Epithelial cell of esophagus (primary cell): ENCODE results near the gene TMEM101.
"Not testable (repeated sequence)": the region's sequence is repeated elsewhere in the genome, so short reads cannot be mapped to it uniquely, and the experiment has no call there.

ENCODE experiments used
- DNase-seq: peaks from one replicate; pipeline ENCODE4 v3.0.0; 2010; ENCODE audit warnings: low read depth
- H3K4me3 ChIP-seq: 2 replicates; pipeline ENCODE4 v1.5.1; 2011; ENCODE audit warnings: mild to moderate bottlenecking, low read length, control low read depth
- TF ChIP-seq, protein P1 (sequence below): IDR thresholded peaks from 2 replicates; pipeline ENCODE4 v1.5.1; 2011; ENCODE audit warnings: low read depth, mild to moderate bottlenecking, low read length, control low read depth, inconsistent platforms; ENCODE audit not compliant: insufficient read depth; ENCODE audit errors: missing control alignments

Gene TMEM101

DNA sequence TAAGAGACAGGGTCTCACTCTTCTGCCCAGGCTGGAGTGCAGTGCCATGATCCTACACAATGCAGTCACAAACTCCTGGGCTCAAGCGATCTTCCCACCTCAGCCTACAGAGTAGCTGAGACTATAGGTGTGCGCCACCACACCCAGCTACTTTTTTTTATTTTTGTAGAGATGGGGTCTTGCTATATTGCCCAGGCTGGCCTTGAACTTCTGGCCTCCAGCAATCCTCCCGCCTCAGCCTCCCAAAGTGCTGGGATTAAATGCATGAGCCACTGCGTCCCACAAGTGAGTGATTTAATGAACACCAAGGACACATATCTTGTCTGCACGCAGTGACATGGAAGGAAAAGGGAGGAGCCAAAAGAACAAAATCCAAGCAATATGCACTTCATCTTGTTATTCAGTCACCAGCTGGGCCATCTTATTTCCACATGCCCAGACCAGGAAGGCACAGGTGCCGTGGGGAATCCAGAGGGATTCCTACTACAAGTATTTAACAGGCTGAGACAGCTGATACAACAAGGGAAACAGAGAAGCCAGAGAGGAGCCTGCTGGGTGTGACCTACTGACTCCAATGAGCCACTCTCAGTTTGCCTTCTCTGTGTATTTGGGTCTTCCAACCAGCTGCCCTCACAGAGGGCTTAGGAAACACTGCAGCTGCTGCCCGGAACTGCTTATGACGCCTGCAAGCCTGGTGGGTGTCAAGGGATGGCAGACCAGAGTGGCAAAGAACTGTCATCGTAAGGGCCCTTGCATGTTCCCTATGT, 34.7 kb upstream of the TMEM101 start:
- H3K4me3 ChIP-seq, result no peak overlapping the region
- no peak for DNase-seq
- TF ChIP-seq, protein P1, sequence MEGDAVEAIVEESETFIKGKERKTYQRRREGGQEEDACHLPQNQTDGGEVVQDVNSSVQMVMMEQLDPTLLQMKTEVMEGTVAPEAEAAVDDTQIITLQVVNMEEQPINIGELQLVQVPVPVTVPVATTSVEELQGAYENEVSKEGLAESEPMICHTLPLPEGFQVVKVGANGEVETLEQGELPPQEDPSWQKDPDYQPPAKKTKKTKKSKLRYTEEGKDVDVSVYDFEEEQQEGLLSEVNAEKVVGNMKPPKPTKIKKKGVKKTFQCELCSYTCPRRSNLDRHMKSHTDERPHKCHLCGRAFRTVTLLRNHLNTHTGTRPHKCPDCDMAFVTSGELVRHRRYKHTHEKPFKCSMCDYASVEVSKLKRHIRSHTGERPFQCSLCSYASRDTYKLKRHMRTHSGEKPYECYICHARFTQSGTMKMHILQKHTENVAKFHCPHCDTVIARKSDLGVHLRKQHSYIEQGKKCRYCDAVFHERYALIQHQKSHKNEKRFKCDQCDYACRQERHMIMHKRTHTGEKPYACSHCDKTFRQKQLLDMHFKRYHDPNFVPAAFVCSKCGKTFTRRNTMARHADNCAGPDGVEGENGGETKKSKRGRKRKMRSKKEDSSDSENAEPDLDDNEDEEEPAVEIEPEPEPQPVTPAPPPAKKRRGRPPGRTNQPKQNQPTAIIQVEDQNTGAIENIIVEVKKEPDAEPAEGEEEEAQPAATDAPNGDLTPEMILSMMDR, result no peak

DNA sequence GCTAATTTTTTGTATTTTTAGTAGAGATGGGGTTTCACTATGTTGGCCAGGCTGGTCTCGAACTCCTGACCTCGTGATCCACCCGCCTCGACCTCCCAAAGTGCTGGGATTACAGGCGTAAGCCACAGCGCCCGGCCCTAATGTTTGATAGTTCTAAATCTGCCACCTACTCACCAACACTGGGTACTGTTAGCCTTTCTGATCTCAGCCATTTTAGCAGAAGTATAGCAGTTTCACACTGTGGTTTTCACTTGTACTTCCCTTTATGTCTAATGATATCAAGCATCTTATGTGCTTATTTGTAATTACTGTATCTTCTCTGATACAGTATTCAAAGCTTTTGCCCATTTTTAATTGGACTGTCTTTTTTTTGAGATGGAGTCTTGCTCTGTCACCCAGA, 32.1 kb upstream of the TMEM101 start:
- not testable (repeated sequence) for DNase-seq, H3K4me3 ChIP-seq

DNA sequence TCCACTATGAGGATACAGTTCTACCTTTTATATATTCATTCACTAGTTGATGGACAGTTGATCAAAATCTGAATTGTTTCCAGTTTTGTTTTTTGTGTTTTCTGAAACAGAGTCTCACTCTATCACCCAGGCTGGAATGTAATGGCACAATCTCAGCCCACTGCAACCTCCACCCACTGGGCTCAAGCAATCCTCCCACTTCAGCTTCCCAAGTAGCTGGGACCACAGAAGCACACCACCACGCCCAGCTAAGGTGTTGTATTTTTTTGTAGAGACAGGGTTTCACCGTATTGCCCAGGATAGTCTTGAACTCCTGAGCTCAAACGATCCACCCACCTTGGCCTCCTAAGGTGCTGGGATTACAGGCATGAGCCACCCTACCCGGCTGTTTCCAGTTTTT, 30.7 kb upstream of the TMEM101 start:
- DNase-seq, result no peak
- no peak overlapping the region for H3K4me3 ChIP-seq
- TF ChIP-seq, protein P1, result no peak

GRCh38 chr17:44044071-44044470, 29.3 kb upstream of the TMEM101 start:
- TF ChIP-seq, protein P1, result no peak
- peak; percentile 67 for DNase-seq
- H3K4me3 ChIP-seq, result no peak overlapping the region

DNA sequence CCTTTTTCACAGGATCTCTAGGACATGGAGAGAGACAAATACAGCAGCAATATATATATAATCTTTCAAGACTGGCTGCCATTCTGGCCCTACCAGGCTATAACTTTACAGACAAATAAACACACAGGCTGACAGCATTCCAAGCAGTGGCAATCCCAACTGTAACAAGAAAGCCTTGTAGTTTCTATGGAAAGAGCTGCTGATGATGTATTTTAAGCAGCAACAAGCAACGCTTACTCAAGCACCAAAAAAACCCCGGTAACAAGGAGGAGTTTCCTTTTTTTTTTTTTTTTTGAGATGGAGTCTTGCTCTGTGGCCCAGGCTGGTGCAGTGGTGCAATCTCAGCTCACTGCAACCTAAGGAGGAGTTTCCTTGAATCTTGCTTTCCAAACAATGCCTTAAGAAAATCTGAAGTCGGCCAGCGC, 28.5 kb upstream of the TMEM101 start:
- DNase-seq, result peak; percentile 23
- no peak overlapping the region for H3K4me3 ChIP-seq
- TF ChIP-seq, protein P1, result no peak

- no peak overlapping the region for H3K4me3 ChIP-seq
- peak; percentile 71 for DNase-seq
- TF ChIP-seq, protein P1, result no peak
Measured at GRCh38 chr17:44039829-44040635, 25.3 kb upstream of the TMEM101 start.

DNA sequence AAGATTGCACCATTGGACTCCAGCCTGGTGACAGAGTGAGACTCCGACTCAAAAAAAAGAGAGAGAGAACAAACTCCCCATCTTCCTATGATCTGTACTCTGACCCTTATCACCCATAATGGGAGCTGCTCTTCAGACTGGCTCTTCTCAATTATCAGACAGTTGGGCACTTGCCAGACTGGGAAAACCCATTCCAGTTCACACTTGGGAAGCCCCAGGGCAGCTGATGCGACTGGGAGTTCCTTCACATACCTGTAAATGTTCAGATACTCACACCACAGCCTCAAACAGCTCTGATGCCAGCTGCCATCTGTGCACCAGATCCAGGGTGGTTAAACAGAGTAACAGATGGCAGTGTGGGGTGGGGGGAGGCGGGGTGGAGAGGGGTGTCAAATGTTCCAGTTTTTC, 23.8 kb upstream of the TMEM101 start:
- H3K4me3 ChIP-seq, result no peak overlapping the region
- TF ChIP-seq, protein P1, result no peak
- peak; percentile 27 for DNase-seq
